ENCODE measurements around the gene SSNA1. TPM values are rescaled to one million over a fixed set of nuclear protein-coding genes. Genes with fewer than 3 reads are reported as not detected.

SSNA1 gene
- total and polyA plus RNA-seq, 9 of the 15 experiments (the other 6 are each of a cell fraction or from before 2014, with no cell fraction given) = 1.9 to 130 (median 57.1) TPM

DNA sequence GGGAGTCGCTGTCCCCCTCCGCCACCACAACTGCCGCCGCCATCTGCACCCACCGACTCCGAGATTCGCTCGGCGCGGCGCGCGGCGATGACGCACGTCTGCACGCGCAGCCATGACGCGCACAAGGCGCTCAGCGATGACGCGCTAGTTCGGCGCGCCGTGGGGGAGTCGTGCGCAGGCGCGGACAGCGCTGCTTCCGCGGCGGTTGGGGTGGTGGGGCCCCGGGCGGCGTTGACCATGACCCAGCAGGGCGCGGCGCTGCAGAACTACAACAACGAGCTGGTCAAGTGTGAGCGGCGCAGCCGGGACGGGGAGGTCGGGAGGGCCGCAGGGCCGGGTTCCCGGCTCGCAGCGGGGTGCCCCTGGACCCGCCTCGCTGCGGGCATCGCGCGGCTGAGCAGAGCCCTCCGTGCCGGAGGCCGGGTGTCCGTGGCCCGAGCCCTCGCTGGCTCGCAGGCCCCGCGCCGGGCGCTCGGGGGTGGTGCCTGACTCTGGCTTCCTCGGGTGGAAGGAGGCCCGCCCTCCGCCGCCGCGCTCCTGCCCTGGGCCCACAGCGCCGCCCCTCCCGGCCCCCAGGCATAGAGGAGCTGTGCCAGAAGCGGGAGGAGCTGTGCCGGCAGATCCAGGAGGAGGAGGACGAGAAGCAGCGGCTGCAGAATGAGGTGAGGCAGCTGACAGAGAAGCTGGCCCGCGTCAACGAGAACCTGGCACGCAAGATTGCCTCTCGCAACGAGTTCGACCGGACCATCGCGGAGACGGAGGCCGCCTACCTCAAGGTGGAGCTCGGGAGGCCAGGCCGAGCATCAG is at the start of gene SSNA1, which contains the start of gene ANAPC2 (continued):
- TF ChIP-seq EGR1 (conservative IDR thresholded peaks at IDR 0.05) (peak; percentile 30; the same call in 1 of the 2 replicates), HDAC6 (IDR thresholded peaks at IDR 0.05; ENCODE audit: low read depth, low read length) (no peak), ZNF584 (CRISPR knock-in tag; IDR thresholded peaks at IDR 0.05; ENCODE audit: low read depth) (no peak), KAT8 (IDR thresholded peaks at IDR 0.05; ENCODE audit: low read depth) (no peak), PRPF4 (IDR thresholded peaks at IDR 0.05; ENCODE audit: insufficient read depth, low read depth, low read length, poor library complexity, severe bottlenecking) (peak; percentile 74), MTA1 (IDR thresholded peaks at IDR 0.05; ENCODE audit: borderline replicate concordance) (peak; percentile 100), RBM17 (IDR thresholded peaks at IDR 0.05; ENCODE audit: borderline replicate concordance, low read depth, low read length) (no peak), TOE1 (IDR thresholded peaks at IDR 0.05; ENCODE audit: borderline replicate concordance) (0 out of 2 replicates have a peak, but pooled peaks have one; percentile 19), TOE1 (CRISPR knock-in tag; IDR thresholded peaks at IDR 0.05; ENCODE audit: borderline replicate concordance, low read depth) (no peak; the same call in none of the 2 replicates), NELFE (IDR thresholded peaks at IDR 0.05; ENCODE audit: insufficient read depth, insufficient read length) (no peak)
- TF ChIP-seq, protein P1, sequence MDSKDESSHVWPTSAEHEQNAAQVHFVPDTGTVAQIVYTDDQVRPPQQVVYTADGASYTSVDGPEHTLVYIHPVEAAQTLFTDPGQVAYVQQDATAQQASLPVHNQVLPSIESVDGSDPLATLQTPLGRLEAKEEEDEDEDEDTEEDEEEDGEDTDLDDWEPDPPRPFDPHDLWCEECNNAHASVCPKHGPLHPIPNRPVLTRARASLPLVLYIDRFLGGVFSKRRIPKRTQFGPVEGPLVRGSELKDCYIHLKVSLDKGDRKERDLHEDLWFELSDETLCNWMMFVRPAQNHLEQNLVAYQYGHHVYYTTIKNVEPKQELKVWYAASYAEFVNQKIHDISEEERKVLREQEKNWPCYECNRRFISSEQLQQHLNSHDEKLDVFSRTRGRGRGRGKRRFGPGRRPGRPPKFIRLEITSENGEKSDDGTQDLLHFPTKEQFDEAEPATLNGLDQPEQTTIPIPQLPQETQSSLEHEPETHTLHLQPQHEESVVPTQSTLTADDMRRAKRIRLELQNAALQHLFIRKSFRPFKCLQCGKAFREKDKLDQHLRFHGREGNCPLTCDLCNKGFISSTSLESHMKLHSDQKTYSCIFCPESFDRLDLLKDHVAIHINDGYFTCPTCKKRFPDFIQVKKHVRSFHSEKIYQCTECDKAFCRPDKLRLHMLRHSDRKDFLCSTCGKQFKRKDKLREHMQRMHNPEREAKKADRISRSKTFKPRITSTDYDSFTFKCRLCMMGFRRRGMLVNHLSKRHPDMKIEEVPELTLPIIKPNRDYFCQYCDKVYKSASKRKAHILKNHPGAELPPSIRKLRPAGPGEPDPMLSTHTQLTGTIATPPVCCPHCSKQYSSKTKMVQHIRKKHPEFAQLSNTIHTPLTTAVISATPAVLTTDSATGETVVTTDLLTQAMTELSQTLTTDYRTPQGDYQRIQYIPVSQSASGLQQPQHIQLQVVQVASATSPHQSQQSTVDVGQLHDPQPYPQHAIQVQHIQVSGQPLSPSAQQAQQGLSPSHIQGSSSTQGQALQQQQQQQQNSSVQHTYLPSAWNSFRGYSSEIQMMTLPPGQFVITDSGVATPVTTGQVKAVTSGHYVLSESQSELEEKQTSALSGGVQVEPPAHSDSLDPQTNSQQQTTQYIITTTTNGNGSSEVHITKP (IDR thresholded peaks at IDR 0.05; ENCODE audit: partially characterized antibody) = peak; percentile 49
- TF ChIP-seq, protein P2, sequence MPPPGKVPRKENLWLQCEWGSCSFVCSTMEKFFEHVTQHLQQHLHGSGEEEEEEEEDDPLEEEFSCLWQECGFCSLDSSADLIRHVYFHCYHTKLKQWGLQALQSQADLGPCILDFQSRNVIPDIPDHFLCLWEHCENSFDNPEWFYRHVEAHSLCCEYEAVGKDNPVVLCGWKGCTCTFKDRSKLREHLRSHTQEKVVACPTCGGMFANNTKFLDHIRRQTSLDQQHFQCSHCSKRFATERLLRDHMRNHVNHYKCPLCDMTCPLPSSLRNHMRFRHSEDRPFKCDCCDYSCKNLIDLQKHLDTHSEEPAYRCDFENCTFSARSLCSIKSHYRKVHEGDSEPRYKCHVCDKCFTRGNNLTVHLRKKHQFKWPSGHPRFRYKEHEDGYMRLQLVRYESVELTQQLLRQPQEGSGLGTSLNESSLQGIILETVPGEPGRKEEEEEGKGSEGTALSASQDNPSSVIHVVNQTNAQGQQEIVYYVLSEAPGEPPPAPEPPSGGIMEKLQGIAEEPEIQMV (tag; conservative IDR thresholded peaks at IDR 0.05; ENCODE audit: low read depth) = no peak
- TF ChIP-seq, protein P3, sequence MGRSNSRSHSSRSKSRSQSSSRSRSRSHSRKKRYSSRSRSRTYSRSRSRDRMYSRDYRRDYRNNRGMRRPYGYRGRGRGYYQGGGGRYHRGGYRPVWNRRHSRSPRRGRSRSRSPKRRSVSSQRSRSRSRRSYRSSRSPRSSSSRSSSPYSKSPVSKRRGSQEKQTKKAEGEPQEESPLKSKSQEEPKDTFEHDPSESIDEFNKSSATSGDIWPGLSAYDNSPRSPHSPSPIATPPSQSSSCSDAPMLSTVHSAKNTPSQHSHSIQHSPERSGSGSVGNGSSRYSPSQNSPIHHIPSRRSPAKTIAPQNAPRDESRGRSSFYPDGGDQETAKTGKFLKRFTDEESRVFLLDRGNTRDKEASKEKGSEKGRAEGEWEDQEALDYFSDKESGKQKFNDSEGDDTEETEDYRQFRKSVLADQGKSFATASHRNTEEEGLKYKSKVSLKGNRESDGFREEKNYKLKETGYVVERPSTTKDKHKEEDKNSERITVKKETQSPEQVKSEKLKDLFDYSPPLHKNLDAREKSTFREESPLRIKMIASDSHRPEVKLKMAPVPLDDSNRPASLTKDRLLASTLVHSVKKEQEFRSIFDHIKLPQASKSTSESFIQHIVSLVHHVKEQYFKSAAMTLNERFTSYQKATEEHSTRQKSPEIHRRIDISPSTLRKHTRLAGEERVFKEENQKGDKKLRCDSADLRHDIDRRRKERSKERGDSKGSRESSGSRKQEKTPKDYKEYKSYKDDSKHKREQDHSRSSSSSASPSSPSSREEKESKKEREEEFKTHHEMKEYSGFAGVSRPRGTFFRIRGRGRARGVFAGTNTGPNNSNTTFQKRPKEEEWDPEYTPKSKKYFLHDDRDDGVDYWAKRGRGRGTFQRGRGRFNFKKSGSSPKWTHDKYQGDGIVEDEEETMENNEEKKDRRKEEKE (IDR thresholded peaks at IDR 0.05; ENCODE audit: borderline replicate concordance in 1 of 2, control insufficient read depth in 1 of 2, low read depth in 2 of 2, low read length in 1 of 2) = no peak
- TF ChIP-seq, protein P4, sequence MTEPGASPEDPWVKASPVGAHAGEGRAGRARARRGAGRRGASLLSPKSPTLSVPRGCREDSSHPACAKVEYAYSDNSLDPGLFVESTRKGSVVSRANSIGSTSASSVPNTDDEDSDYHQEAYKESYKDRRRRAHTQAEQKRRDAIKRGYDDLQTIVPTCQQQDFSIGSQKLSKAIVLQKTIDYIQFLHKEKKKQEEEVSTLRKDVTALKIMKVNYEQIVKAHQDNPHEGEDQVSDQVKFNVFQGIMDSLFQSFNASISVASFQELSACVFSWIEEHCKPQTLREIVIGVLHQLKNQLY (CRISPR knock-in tag; conservative IDR thresholded peaks at IDR 0.05) = no peak
